Metanephros (tissue), 1 donor: ENCODE results near the gene ATF7IP. TPM values are rescaled to one million over a fixed set of nuclear protein-coding genes. Genes with fewer than 3 reads are reported as not detected.

ENCODE experiments used
- total RNA-seq: library from RNA; depleted of rRNA; stranded (reverse); fragments of >200 nt; gene quantifications from one replicate; pipeline ENCODE4 v1.2.3, GENCODE V29; 2014

The ATF7IP gene
- total RNA-seq = 52.9 TPM

GRCh38 chr12:14365294-14366208 is at the start of gene ATF7IP:
Gene ATF7IP (plus strand): TSS chr12:14365682. CDS start chr12:14423916, 58,234 bp downstream.

Other genes starting within 250 kb of the ATF7IP start
- 31.4 TPM for gene PLBD1, start 202.2 kb downstream of the ATF7IP start, total RNA-seq